ENCODE data around the gene ISL2.

Gene ISL2

DNA sequence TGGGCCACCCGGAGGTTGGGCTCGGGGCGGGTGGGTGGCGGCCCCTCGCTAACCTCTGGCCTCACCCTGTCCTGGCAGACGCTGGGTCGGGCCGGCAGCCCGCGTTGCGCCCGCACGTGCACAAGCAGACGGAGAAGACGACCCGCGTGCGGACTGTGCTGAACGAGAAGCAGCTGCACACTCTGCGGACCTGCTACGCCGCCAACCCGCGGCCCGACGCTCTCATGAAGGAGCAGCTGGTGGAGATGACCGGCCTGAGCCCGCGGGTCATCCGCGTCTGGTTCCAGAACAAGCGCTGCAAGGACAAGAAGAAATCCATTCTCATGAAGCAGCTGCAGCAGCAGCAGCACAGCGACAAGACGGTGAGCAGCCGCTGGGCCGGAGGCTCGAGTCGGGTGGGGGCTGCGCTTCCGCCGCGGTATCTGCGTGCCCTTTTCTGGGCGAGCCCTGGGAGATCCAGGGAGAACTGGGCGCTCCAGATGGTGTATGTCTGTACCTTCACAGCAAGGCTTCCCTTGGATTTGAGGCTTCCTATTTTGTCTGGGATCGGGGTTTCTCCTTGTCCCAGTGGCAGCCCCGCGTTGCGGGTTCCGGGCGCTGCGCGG is 3.7 kb downstream of the ISL2 start:
- peak overlapping the region; percentile 59 for H3K4me3 ChIP-seq (ENCODE audit: low read depth, low read length, poor library complexity, severe bottlenecking)
- H3K9me3 ChIP-seq (ENCODE audit: low read length) = no peaks in the 10 kb centered on the region
- H3F3A ChIP-seq (ENCODE audit: insufficient read depth, low read length) = no peaks in the 10 kb centered on the region; the same call in 1 of the 2 replicates
- no peaks in the 10 kb centered on the region for H3K79me2 ChIP-seq (ENCODE audit: insufficient read depth, low read length)
- no peak overlapping the region for H2AFZ ChIP-seq (ENCODE audit: low read length)
- no peaks in the 10 kb centered on the region for H4K20me1 ChIP-seq (ENCODE audit: insufficient read depth, low read length)
- H3K27ac ChIP-seq (ENCODE audit: low read depth, low read length, poor library complexity, severe bottlenecking) = no peak overlapping the region
- H3K9me2 ChIP-seq (ENCODE audit: low read depth, low read length) = no peaks in the 10 kb centered on the region
- TF ChIP-seq CTCF (IDR thresholded peaks at IDR 0.05; ENCODE audit: low read length) = no peak
- no peak for TF ChIP-seq EZH2 (IDR thresholded peaks at IDR 0.05; ENCODE audit: borderline replicate concordance, low read length)
- peak overlapping the region; percentile 69 for H3K4me2 ChIP-seq (ENCODE audit: low read length)
- no peaks in the 10 kb centered on the region for H3K27me3 ChIP-seq (ENCODE audit: insufficient read depth, low read length)
- peak overlapping the region; percentile 40 for H3K9ac ChIP-seq (ENCODE audit: low read length)
- peaks cover 53% of the 10 kb centered on the region for H3K4me1 ChIP-seq (ENCODE audit: insufficient read depth, low read length, severe bottlenecking)
- no peaks in the 10 kb centered on the region for H3K36me3 ChIP-seq (ENCODE audit: insufficient read depth, low read length)

- peak overlapping the region; percentile 59 for H3K4me3 ChIP-seq (ENCODE audit: low read depth, low read length, poor library complexity, severe bottlenecking)
- no peak overlapping the region for H3K27ac ChIP-seq (ENCODE audit: low read depth, low read length, poor library complexity, severe bottlenecking)
- H3K79me2 ChIP-seq (ENCODE audit: insufficient read depth, low read length) = no peaks in the 10 kb centered on the region
- peak overlapping the region; percentile 40 for H3K9ac ChIP-seq (ENCODE audit: low read length)
- H3K36me3 ChIP-seq (ENCODE audit: insufficient read depth, low read length) = no peaks in the 10 kb centered on the region
- peaks cover 47% of the 10 kb centered on the region for H3K4me1 ChIP-seq (ENCODE audit: insufficient read depth, low read length, severe bottlenecking)
- no peak overlapping the region for H2AFZ ChIP-seq (ENCODE audit: low read length)
- TF ChIP-seq CTCF (IDR thresholded peaks at IDR 0.05; ENCODE audit: low read length) (peak; percentile 38; the same call in 1 of the 2 replicates), EZH2 (IDR thresholded peaks at IDR 0.05; ENCODE audit: borderline replicate concordance, low read length) (no peak)
- H3K27me3 ChIP-seq (ENCODE audit: insufficient read depth, low read length) = no peaks in the 10 kb centered on the region
- H3K4me2 ChIP-seq (ENCODE audit: low read length) = peak overlapping the region; percentile 69
- H3K9me3 ChIP-seq (ENCODE audit: low read length) = no peaks in the 10 kb centered on the region
- H4K20me1 ChIP-seq (ENCODE audit: insufficient read depth, low read length) = no peaks in the 10 kb centered on the region
- H3K9me2 ChIP-seq (ENCODE audit: low read depth, low read length) = no peaks in the 10 kb centered on the region
- no peaks in the 10 kb centered on the region for H3F3A ChIP-seq (ENCODE audit: insufficient read depth, low read length)
These were observed 4.3 kb downstream of the ISL2 start for GRCh38 chr15:76340803-76341365.

- no peaks in the 10 kb centered on the region for H3K9me3 ChIP-seq (ENCODE audit: low read length)
- H3K79me2 ChIP-seq (ENCODE audit: insufficient read depth, low read length) = no peaks in the 10 kb centered on the region
- no peaks in the 10 kb centered on the region for H3K36me3 ChIP-seq (ENCODE audit: insufficient read depth, low read length)
- no peaks in the 10 kb centered on the region for H3F3A ChIP-seq (ENCODE audit: insufficient read depth, low read length)
- no peaks in the 10 kb centered on the region for H3K27me3 ChIP-seq (ENCODE audit: insufficient read depth, low read length)
- no peak for TF ChIP-seq CTCF (IDR thresholded peaks at IDR 0.05; ENCODE audit: low read length)
- no peak overlapping the region for H2AFZ ChIP-seq (ENCODE audit: low read length)
- H3K9ac ChIP-seq (ENCODE audit: low read length) = no peak overlapping the region
- H3K4me2 ChIP-seq (ENCODE audit: low read length) = peak overlapping the region; percentile 69; the same call in 1 of the 2 replicates
- peaks cover 47% of the 10 kb centered on the region for H3K4me1 ChIP-seq (ENCODE audit: insufficient read depth, low read length, severe bottlenecking)
- H4K20me1 ChIP-seq (ENCODE audit: insufficient read depth, low read length) = no peaks in the 10 kb centered on the region
- H3K4me3 ChIP-seq (ENCODE audit: low read depth, low read length, poor library complexity, severe bottlenecking) = no peak overlapping the region
- no peaks in the 10 kb centered on the region for H3K9me2 ChIP-seq (ENCODE audit: low read depth, low read length)
- H3K27ac ChIP-seq (ENCODE audit: low read depth, low read length, poor library complexity, severe bottlenecking) = no peak overlapping the region
These were observed 4.9 kb downstream of the ISL2 start for GRCh38 chr15:76341366-76342057.
